ENCODE measurements around the gene EML4.

The EML4 gene

GRCh38 chr2:42229949-42230348, 60.8 kb downstream of the EML4 start:
- no peak for DNase-seq

- peak; percentile 13 for DNase-seq
Observed at GRCh38 chr2:42230891-42231290, 61.7 kb downstream of the EML4 start.

- no peak for DNase-seq
Observed at GRCh38 chr2:42232024-42232423, 62.9 kb downstream of the EML4 start.

- peak; percentile 20 for DNase-seq
Observed at GRCh38 chr2:42233976-42234441, 64.9 kb downstream of the EML4 start.

GRCh38 chr2:42236911-42237310, 67.8 kb downstream of the EML4 start:
- DNase-seq: no peak

- peak; percentile 48 for DNase-seq
Observed at GRCh38 chr2:42238644-42239288, 69.6 kb downstream of the EML4 start.

GRCh38 chr2:42239289-42239661, 70.1 kb downstream of the EML4 start:
- no peak for DNase-seq

GRCh38 chr2:42239811-42240210, 70.7 kb downstream of the EML4 start:
- DNase-seq: no peak

- no peak for DNase-seq
Observed at GRCh38 chr2:42241517-42241916, 72.4 kb downstream of the EML4 start.

- no peak for DNase-seq
Observed at GRCh38 chr2:42243297-42243696, 74.1 kb downstream of the EML4 start.

- DNase-seq: no peak
Observed at GRCh38 chr2:42244520-42244919, 75.4 kb downstream of the EML4 start.

- DNase-seq: no peak
Observed at GRCh38 chr2:42245396-42245795, 76.2 kb downstream of the EML4 start.

GRCh38 chr2:42246562-42246961, 77.4 kb downstream of the EML4 start:
- peak; percentile 34 for DNase-seq

GRCh38 chr2:42248846-42249245, 79.7 kb downstream of the EML4 start:
- DNase-seq: no peak

- no peak for DNase-seq
Observed at GRCh38 chr2:42249284-42249683, 80.1 kb downstream of the EML4 start.

- DNase-seq: no peak
Observed at GRCh38 chr2:42249887-42250286, 80.7 kb downstream of the EML4 start.

GRCh38 chr2:42250925-42251324, 81.8 kb downstream of the EML4 start:
- no peak for DNase-seq

- DNase-seq: no peak
Observed at GRCh38 chr2:42252464-42252863, 83.3 kb downstream of the EML4 start.

- no peak for DNase-seq
Observed at GRCh38 chr2:42254186-42254895, 85.2 kb downstream of the EML4 start.

- no peak for DNase-seq
Observed at GRCh38 chr2:42256505-42256904, 87.4 kb downstream of the EML4 start.

- DNase-seq: no peak
Observed at GRCh38 chr2:42261518-42262195, 92.5 kb downstream of the EML4 start.

- no peak for DNase-seq
Observed at GRCh38 chr2:42266236-42266635, 97.1 kb downstream of the EML4 start.

- no peak for DNase-seq
Observed at GRCh38 chr2:42267530-42267929, 98.4 kb downstream of the EML4 start.

GRCh38 chr2:42268528-42269151, 99.5 kb downstream of the EML4 start:
- DNase-seq: no peak

Data from eye (tissue), 1 donor.